ENCODE measurements around the gene PAFAH1B2. TPM values are rescaled to one million over a fixed set of nuclear protein-coding genes. Genes with fewer than 3 reads are reported as not detected.
A peak's percentile ranks its signal among the peaks of the same experiment; 100 is the strongest.

PAFAH1B2 gene
- total RNA-seq, 1 donor from 2014 or later = 203 TPM

GRCh38 chr11:117175104-117175503, 31.0 kb downstream of the PAFAH1B2 start:
- no peak overlapping the region for H2AFZ ChIP-seq (replicated peaks)
- H3K27ac ChIP-seq = no peak overlapping the region
- DNase-seq (ENCODE audit: low spot score) = no peak
- H3F3A ChIP-seq (ENCODE audit: low read depth) = peaks cover 57% of the 10 kb centered on the region
- no peaks in the 10 kb centered on the region for H3K9me3 ChIP-seq (ENCODE audit: low read depth)
- Mint-ChIP-seq H3K9me3 (no peaks in the 10 kb centered on the region), H3K27me3 (ENCODE audit: insufficient read depth, low read depth) (peaks cover 5% of the 10 kb centered on the region), H3K36me3 (peaks cover 3% of the 10 kb centered on the region), H3K4me1 (peaks cover 33% of the 10 kb centered on the region), H3K27ac (no peak overlapping the region), H3K4me3 (peak overlapping the region; percentile 8)
- H3K4me2 ChIP-seq = no peak overlapping the region
- peaks cover 41% of the 10 kb centered on the region for H3K4me1 ChIP-seq
- TF ChIP-seq EZH2 (IDR thresholded peaks at IDR 0.05) (no peak), EZH2phosphoT487 (IDR thresholded peaks at IDR 0.05) (no peak)
- TF ChIP-seq, protein P1, sequence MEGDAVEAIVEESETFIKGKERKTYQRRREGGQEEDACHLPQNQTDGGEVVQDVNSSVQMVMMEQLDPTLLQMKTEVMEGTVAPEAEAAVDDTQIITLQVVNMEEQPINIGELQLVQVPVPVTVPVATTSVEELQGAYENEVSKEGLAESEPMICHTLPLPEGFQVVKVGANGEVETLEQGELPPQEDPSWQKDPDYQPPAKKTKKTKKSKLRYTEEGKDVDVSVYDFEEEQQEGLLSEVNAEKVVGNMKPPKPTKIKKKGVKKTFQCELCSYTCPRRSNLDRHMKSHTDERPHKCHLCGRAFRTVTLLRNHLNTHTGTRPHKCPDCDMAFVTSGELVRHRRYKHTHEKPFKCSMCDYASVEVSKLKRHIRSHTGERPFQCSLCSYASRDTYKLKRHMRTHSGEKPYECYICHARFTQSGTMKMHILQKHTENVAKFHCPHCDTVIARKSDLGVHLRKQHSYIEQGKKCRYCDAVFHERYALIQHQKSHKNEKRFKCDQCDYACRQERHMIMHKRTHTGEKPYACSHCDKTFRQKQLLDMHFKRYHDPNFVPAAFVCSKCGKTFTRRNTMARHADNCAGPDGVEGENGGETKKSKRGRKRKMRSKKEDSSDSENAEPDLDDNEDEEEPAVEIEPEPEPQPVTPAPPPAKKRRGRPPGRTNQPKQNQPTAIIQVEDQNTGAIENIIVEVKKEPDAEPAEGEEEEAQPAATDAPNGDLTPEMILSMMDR (IDR thresholded peaks at IDR 0.05) = no peak
- no peaks in the 10 kb centered on the region for H3K36me3 ChIP-seq
- no peaks in the 10 kb centered on the region for H3K79me2 ChIP-seq (ENCODE audit: low read depth)
- H3K9ac ChIP-seq = no peak overlapping the region
- H3K27me3 ChIP-seq = no peaks in the 10 kb centered on the region
- peaks cover 24% of the 10 kb centered on the region for H4K20me1 ChIP-seq (ENCODE audit: low read depth)
- H3K4me3 ChIP-seq = no peak overlapping the region

- Histone ChIP-seq H2AFZ (replicated peaks) (no peak overlapping the region), H3K36me3 (no peaks in the 10 kb centered on the region), H3K27me3 (no peaks in the 10 kb centered on the region), H3K27ac (no peak overlapping the region), H3K4me1 (peaks cover 36% of the 10 kb centered on the region), H3K4me3 (no peak overlapping the region), H4K20me1 (ENCODE audit: low read depth) (peaks cover 17% of the 10 kb centered on the region), H3K4me2 (no peak overlapping the region), H3F3A (ENCODE audit: low read depth) (peaks cover 52% of the 10 kb centered on the region), H3K9ac (no peak overlapping the region), H3K9me3 (ENCODE audit: low read depth) (no peaks in the 10 kb centered on the region), H3K79me2 (ENCODE audit: low read depth) (peaks cover 3% of the 10 kb centered on the region)
- DNase-seq (ENCODE audit: low spot score) = no peak
- TF ChIP-seq EZH2phosphoT487 (IDR thresholded peaks at IDR 0.05) (no peak), EZH2 (IDR thresholded peaks at IDR 0.05) (no peak)
- TF ChIP-seq, protein P1 (IDR thresholded peaks at IDR 0.05) = no peak
- no peaks in the 10 kb centered on the region for H3K9me3 Mint-ChIP-seq
- no peak overlapping the region for H3K4me3 Mint-ChIP-seq
- peaks cover 3% of the 10 kb centered on the region for H3K36me3 Mint-ChIP-seq
- H3K4me1 Mint-ChIP-seq = peaks cover 33% of the 10 kb centered on the region
- peaks cover 5% of the 10 kb centered on the region for H3K27me3 Mint-ChIP-seq (ENCODE audit: insufficient read depth, low read depth)
- no peak overlapping the region for H3K27ac Mint-ChIP-seq
These were observed 31.7 kb downstream of the PAFAH1B2 start for GRCh38 chr11:117175781-117176180.

DNA sequence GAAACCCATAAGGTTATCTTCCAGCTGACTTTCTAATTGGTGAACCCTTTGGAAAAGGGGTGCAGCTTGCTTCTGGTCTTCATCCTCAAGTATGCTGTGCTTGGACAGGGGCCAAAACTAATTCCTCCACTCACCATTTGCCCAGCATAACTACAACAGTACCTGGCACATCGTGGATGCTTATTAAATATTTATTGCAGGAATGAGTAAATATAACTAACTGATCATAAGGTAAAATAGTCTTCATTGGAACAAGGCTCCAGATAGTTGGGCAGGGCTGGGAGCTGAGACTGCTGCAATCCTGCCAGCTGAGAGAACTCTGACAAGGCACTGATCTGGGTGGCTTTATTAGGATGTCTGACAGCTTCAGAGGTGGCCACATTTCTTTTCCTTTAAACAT, 32.1 kb downstream of the PAFAH1B2 start:
- Mint-ChIP-seq H3K9me3 (no peaks in the 10 kb centered on the region), H3K27me3 (ENCODE audit: insufficient read depth, low read depth) (peaks cover 5% of the 10 kb centered on the region), H3K4me3 (no peak overlapping the region), H3K36me3 (peaks cover 3% of the 10 kb centered on the region), H3K27ac (no peak overlapping the region), H3K4me1 (peaks cover 35% of the 10 kb centered on the region)
- peaks cover 14% of the 10 kb centered on the region for H4K20me1 ChIP-seq (ENCODE audit: low read depth)
- peaks cover 35% of the 10 kb centered on the region for H3K4me1 ChIP-seq
- no peaks in the 10 kb centered on the region for H3K36me3 ChIP-seq
- H3K27me3 ChIP-seq = no peaks in the 10 kb centered on the region
- H3K27ac ChIP-seq = no peak overlapping the region
- DNase-seq (ENCODE audit: low spot score) = no peak
- no peak overlapping the region for H3K9ac ChIP-seq
- no peak for TF ChIP-seq EZH2 (IDR thresholded peaks at IDR 0.05)
- TF ChIP-seq, protein P1 (IDR thresholded peaks at IDR 0.05) = no peak
- no peak for TF ChIP-seq EZH2phosphoT487 (IDR thresholded peaks at IDR 0.05)
- H2AFZ ChIP-seq (replicated peaks) = no peak overlapping the region
- no peaks in the 10 kb centered on the region for H3K9me3 ChIP-seq (ENCODE audit: low read depth)
- peaks cover 4% of the 10 kb centered on the region for H3K79me2 ChIP-seq (ENCODE audit: low read depth)
- H3K4me3 ChIP-seq = no peak overlapping the region
- no peak overlapping the region for H3K4me2 ChIP-seq
- H3F3A ChIP-seq (ENCODE audit: low read depth) = peaks cover 48% of the 10 kb centered on the region
